ENCODE data around the gene HOOK2.

HOOK2 gene

DNA sequence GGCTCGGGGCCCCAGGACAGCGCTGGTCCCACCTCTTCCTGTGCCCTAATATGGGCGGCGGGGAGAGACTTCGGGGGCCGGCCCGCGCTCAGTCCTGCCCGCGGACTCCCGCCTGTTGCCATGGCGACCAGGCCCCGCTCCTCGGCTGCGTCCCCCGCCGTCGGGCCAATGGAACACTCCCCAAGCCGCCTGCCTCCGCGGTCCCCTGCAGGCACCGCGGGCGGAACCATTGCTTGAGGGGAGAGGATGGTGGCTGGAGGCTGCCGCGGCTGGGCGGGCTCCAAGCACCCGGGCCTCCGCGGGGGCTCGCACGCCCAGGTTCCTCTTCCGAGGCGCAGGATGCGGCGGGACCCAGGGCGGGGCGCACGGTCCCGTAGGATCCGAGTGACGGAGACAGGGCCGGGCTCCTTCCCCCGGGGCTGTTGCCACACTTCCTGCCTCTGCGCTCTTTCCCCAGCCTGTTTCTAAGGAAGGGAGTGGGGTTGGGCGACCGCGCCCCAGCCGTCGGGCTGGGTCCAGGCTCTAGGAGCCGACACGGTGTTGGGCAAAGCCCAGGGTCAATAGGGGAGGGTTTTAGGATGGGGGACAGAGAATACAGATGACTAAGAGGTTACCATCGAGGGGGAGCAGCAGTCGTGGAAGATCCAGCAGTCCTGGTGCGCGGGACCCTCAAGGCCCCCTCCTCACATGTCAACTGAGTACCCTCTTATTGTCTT, 14.7 kb upstream of the HOOK2 start:
- peaks cover 45% of the 10 kb centered on the region for H3K4me1 ChIP-seq (ENCODE audit: insufficient read depth, poor library complexity, severe bottlenecking)
- peaks cover 16% of the 10 kb centered on the region for H3K36me3 ChIP-seq (ENCODE audit: low read depth)
- ATAC-seq (ENCODE audit: low read depth) (peak; percentile 52), DNase-seq (ENCODE audit: low spot score) (peak; percentile 97)
- H3K4me3 ChIP-seq (ENCODE audit: severe bottlenecking) = peak overlapping the region; percentile 81
- peak overlapping the region; percentile 99 for H3K27ac ChIP-seq (ENCODE audit: poor library complexity, severe bottlenecking)
- H3K27me3 ChIP-seq (ENCODE audit: insufficient read depth, poor library complexity, severe bottlenecking) = no peaks in the 10 kb centered on the region
- TF ChIP-seq, protein P1, sequence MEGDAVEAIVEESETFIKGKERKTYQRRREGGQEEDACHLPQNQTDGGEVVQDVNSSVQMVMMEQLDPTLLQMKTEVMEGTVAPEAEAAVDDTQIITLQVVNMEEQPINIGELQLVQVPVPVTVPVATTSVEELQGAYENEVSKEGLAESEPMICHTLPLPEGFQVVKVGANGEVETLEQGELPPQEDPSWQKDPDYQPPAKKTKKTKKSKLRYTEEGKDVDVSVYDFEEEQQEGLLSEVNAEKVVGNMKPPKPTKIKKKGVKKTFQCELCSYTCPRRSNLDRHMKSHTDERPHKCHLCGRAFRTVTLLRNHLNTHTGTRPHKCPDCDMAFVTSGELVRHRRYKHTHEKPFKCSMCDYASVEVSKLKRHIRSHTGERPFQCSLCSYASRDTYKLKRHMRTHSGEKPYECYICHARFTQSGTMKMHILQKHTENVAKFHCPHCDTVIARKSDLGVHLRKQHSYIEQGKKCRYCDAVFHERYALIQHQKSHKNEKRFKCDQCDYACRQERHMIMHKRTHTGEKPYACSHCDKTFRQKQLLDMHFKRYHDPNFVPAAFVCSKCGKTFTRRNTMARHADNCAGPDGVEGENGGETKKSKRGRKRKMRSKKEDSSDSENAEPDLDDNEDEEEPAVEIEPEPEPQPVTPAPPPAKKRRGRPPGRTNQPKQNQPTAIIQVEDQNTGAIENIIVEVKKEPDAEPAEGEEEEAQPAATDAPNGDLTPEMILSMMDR (IDR thresholded peaks at IDR 0.05; ENCODE audit: poor library complexity, severe bottlenecking) = no peak
- no peaks in the 10 kb centered on the region for H3K9me3 ChIP-seq (ENCODE audit: severe bottlenecking)

DNA sequence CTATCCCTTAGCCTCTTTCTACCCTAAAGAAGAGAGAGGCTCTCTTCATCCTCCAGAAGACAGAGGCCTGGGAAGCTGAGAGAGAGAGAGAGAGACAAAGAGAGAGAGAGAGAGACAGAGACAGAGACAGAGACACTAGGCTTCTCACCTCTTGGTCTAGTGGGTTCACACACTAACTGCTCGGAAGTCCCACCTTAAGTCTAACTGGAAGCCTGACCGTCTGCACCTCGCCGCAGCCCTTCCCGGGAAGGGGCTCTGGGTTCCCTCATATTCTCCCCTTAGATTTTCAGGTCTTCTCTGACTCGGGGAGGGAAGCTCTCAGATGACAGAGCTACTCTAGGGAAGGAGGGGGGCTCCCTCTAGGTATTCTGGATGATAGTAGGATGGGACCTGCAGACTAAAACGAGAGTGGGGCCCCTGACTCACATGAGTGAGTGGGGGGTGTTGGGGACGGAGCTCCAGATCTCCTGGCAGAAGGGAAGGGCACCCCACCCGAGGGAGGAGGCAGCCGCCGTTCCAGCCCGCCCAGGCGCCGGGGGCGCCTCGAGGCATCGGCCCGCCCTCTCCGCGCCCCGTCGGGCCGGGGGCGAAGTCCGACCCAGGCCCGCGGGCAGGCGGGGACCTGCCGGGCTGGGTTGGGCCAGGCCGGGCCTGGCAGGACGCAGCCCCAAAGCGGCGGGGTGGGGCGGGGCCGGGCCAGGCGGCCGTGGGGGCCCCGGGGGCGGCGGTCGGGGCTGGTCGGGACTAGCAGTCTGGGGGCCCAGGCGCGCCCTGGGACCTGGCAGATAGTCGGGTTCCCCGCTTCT, 13.9 kb upstream of the HOOK2 start:
- DNase-seq (ENCODE audit: low spot score) (no peak), ATAC-seq (ENCODE audit: low read depth) (no peak; the same call in 2 of the 3 replicates)
- peak overlapping the region; percentile 99 for H3K27ac ChIP-seq (ENCODE audit: poor library complexity, severe bottlenecking)
- peak overlapping the region; percentile 81 for H3K4me3 ChIP-seq (ENCODE audit: severe bottlenecking)
- H3K36me3 ChIP-seq (ENCODE audit: low read depth) = peaks cover 16% of the 10 kb centered on the region
- TF ChIP-seq, protein P1 (IDR thresholded peaks at IDR 0.05; ENCODE audit: poor library complexity, severe bottlenecking) = no peak
- H3K9me3 ChIP-seq (ENCODE audit: severe bottlenecking) = no peaks in the 10 kb centered on the region
- peaks cover 53% of the 10 kb centered on the region for H3K4me1 ChIP-seq (ENCODE audit: insufficient read depth, poor library complexity, severe bottlenecking)
- no peaks in the 10 kb centered on the region for H3K27me3 ChIP-seq (ENCODE audit: insufficient read depth, poor library complexity, severe bottlenecking)

DNA sequence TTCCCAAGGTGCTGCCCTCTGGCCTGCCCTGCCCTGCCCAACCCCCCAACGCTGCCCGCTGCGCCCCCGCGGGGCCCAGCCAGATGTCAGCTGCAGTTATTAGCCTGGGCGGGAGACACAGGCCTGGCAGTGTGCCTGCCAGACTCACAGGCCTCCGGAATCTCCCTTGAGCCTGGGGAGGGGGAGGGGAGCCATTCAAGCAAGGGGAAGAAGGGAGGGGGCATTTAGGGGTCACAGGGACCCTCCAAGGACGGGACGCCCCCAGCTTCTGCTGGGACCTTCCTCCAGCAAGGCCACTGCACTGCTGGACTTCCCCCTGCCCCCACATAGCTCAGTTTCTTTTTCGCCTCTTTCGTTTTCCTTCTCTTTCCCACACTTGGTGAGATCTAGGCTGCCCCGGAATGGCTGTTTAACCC, 13.3 kb upstream of the HOOK2 start:
- peaks cover 53% of the 10 kb centered on the region for H3K4me1 ChIP-seq (ENCODE audit: insufficient read depth, poor library complexity, severe bottlenecking)
- no peaks in the 10 kb centered on the region for H3K27me3 ChIP-seq (ENCODE audit: insufficient read depth, poor library complexity, severe bottlenecking)
- peak; percentile 83 for DNase-seq (ENCODE audit: low spot score)
- H3K36me3 ChIP-seq (ENCODE audit: low read depth) = peaks cover 16% of the 10 kb centered on the region
- TF ChIP-seq, protein P1 (IDR thresholded peaks at IDR 0.05; ENCODE audit: poor library complexity, severe bottlenecking) = no peak
- no peak for ATAC-seq (ENCODE audit: low read depth)
- H3K4me3 ChIP-seq (ENCODE audit: severe bottlenecking) = peak overlapping the region; percentile 81
- H3K9me3 ChIP-seq (ENCODE audit: severe bottlenecking) = no peaks in the 10 kb centered on the region
- peak overlapping the region; percentile 99 for H3K27ac ChIP-seq (ENCODE audit: poor library complexity, severe bottlenecking)

DNA sequence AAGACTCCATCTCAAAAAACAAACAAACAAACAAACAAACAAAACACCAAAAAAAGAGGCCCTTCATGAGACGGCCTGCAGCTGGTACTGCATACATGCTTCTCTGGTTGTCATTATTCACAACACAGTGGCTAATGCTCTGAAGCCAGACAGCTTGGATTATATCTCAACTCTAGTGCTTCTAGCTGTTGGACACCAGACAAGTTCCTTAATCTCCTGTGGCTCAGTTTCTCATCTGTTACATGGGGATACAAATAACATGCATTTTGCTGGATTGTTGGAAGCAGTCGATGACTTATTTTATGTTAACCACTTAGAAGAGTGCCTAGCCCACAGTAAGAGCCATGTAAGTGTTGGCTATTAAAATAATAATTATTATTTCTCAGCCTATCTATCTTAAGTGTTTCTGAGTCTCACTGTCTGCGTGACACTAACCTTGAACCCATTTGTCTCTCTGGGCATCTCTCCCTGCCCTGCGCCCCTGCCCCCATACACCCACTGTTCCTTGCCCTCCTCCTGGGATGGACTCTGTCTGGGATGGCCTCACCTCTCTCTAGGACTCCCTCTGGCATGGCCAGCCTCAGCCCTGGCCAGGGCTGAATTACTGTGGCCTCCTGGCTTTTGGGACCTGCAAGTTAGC, 12.8 kb upstream of the HOOK2 start:
- H3K9me3 ChIP-seq (ENCODE audit: severe bottlenecking) = no peaks in the 10 kb centered on the region
- peak overlapping the region; percentile 99 for H3K27ac ChIP-seq (ENCODE audit: poor library complexity, severe bottlenecking)
- DNase-seq (ENCODE audit: low spot score) (no peak), ATAC-seq (ENCODE audit: low read depth) (no peak)
- no peak overlapping the region for H3K4me3 ChIP-seq (ENCODE audit: severe bottlenecking)
- TF ChIP-seq, protein P1 (IDR thresholded peaks at IDR 0.05; ENCODE audit: poor library complexity, severe bottlenecking) = no peak
- H3K27me3 ChIP-seq (ENCODE audit: insufficient read depth, poor library complexity, severe bottlenecking) = no peaks in the 10 kb centered on the region
- H3K36me3 ChIP-seq (ENCODE audit: low read depth) = peaks cover 15% of the 10 kb centered on the region
- H3K4me1 ChIP-seq (ENCODE audit: insufficient read depth, poor library complexity, severe bottlenecking) = peaks cover 57% of the 10 kb centered on the region

Measured in RWPE2 (cell line).